GM21360 (cell line): ENCODE data around the gene RNF168.
"Not testable (repeated sequence)": the region's sequence is repeated elsewhere in the genome, so short reads cannot be mapped to it uniquely, and the experiment has no call there.

Experiments used
- ATAC-seq: cut with Tn5 transposase; IDR thresholded peaks from one replicate; pipeline ENCODE4 v1.9.1; 2021; ENCODE audit warnings: mild to moderate bottlenecking, moderate library complexity; ENCODE audit not compliant: unreplicated experiment

Gene RNF168

GRCh38 chr3:196517162-196517800 lies 13.7 kb upstream of the RNF168 start:
- ATAC-seq: no peak

- no peak for ATAC-seq
These were observed 11.5 kb upstream of the RNF168 start, which contains the start of gene SMCO1 for GRCh38 chr3:196514913-196515621. Gene SMCO1, minus strand, starts transcription at chr3:196515346. Its CDS starts 137 bp downstream, at chr3:196515209.

GRCh38 chr3:196514350-196514716 lies 10.8 kb upstream of the RNF168 start:
- no peak for ATAC-seq

GRCh38 chr3:196513697-196514349 lies 10.3 kb upstream of the RNF168 start:
- ATAC-seq: no peak

- ATAC-seq: not testable (repeated sequence)
These were observed 8.3 kb upstream of the RNF168 start for GRCh38 chr3:196511646-196512425.

- ATAC-seq: not testable (repeated sequence)
These were observed 7.5 kb upstream of the RNF168 start for GRCh38 chr3:196511108-196511507.

- ATAC-seq: no peak
These were observed 3.1 kb upstream of the RNF168 start for GRCh38 chr3:196506687-196507086.

GRCh38 chr3:196504556-196504955 lies 988 bp upstream of the RNF168 start:
- no peak for ATAC-seq

- ATAC-seq: not testable (repeated sequence)
These were observed 470 bp upstream of the RNF168 start for GRCh38 chr3:196504077-196504398.

GRCh38 chr3:196502775-196503195 lies 783 bp downstream of the RNF168 start:
- ATAC-seq: peak; percentile 7

- ATAC-seq: no peak
These were observed 2.1 kb downstream of the RNF168 start for GRCh38 chr3:196501316-196502044.

GRCh38 chr3:196499807-196500524 lies 3.6 kb downstream of the RNF168 start:
- no peak for ATAC-seq

GRCh38 chr3:196499061-196499460 lies 4.5 kb downstream of the RNF168 start:
- ATAC-seq: no peak

- ATAC-seq: no peak
These were observed 5.3 kb downstream of the RNF168 start for GRCh38 chr3:196498297-196498696.

- no peak for ATAC-seq
These were observed 7.4 kb downstream of the RNF168 start for GRCh38 chr3:196496183-196496582.

- no peak for ATAC-seq
These were observed 10.3 kb downstream of the RNF168 start for GRCh38 chr3:196493292-196493691.

- no peak for ATAC-seq
These were observed 11.5 kb downstream of the RNF168 start for GRCh38 chr3:196492080-196492479.

- ATAC-seq: no peak
These were observed 13.8 kb downstream of the RNF168 start for GRCh38 chr3:196489747-196490146.

- no peak for ATAC-seq
These were observed 17.3 kb downstream of the RNF168 start for GRCh38 chr3:196486263-196486662.

- no peak for ATAC-seq
These were observed 25.9 kb downstream of the RNF168 start for GRCh38 chr3:196477678-196478077.
